Measurements from ENCODE around the gene LTBP1. TPM values are rescaled to one million over a fixed set of nuclear protein-coding genes. Genes with fewer than 3 reads are reported as not detected.

LTBP1 gene
- total RNA-seq, 1 donor from 2014 or later: 246 TPM

DNA sequence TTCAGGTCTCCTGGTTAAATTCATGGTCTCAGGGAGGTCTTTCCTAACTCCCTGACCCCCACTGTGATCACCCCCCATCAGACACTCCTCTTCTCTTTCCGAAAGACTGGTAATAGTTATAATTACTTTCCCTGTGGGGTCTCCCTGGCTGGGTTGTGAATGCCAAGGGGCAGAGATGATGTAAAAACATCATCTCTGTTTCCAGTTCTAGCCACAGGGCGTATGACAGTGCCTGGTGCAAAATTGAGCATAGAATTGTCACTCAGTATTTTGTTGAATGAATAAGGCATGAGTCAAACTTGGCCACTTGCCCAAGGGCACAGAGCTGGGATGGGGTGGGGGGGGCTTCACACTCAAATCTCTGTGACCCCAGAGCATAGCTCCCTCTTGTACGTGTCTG, 65.2 kb downstream of the LTBP1 start:
- DNase-seq (ENCODE audit: low spot score): no peak

DNA sequence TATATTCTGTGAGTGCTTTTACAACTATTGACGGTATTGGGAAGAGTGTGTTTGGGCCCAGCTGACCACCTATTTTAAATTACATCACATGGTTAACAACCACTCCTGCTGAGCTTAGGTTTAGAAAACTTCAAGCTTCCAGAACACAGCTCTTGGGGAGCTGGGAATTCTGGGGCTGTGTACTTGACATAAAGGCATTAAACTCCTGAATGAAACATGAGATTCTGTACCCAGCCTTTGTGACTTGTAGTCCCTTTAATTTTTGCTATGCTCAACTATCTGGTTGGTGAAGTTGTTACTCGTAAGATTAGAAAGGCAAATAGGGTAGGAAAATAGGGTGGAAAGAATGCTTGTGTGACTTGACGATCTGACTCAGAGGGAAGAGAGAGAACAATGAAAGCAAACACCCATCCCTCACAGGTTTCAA, 66.9 kb downstream of the LTBP1 start:
- no peak for DNase-seq (ENCODE audit: low spot score)

DNA sequence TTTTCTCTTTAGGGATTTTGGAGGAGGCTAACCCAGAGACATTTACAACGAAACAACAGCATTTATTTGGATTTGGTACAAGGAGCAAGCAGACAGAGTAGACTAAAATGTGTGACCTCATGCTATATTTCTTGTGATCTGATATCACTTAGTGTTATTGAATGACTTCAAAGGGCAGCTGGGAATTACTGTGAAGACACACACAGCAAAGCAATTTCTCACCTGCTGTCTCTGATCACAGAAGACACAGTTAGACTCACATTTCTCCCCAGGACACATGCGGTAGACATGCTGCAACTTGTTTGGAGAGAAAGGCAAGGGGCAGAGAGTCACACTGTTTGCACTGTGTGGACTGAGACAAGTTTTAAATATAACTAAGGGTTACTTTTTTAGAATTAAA, 67.5 kb downstream of the LTBP1 start:
- peak; percentile 47 for DNase-seq (ENCODE audit: low spot score)

DNA sequence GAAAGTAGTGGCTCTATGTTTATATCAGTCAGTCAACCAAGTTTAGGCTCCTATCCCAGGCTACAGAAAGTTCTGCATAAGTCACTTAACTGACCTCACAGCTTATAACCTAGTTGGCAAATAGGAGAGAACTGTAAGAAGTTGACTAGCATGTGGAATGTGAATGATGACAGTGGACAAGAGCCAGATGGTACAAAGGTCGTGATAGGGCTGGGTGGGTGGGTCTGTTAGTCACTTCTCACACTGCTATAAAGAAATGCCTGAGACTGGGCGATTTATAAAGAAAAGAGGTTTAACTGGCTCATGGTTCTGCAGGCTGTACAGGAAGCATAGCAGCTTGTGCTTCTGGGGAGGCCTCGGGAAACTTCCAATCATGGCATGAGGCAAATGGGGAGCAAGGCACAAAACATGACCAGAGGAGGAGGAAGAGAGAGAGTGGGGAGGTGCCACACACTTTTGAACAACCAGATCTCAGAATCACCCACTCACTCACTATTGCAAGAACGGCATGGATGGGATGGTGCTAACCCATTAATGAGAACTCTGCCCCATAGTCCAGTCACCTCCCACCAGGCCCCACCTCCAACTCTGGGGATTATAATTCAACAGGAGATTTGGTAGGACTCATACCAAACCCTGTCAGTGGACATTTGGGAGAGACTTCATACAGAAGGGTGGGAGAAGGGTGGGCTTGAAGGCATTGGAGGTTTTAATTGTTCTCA, 68.8 kb downstream of the LTBP1 start:
- DNase-seq (ENCODE audit: low spot score): peak; percentile 45

DNA sequence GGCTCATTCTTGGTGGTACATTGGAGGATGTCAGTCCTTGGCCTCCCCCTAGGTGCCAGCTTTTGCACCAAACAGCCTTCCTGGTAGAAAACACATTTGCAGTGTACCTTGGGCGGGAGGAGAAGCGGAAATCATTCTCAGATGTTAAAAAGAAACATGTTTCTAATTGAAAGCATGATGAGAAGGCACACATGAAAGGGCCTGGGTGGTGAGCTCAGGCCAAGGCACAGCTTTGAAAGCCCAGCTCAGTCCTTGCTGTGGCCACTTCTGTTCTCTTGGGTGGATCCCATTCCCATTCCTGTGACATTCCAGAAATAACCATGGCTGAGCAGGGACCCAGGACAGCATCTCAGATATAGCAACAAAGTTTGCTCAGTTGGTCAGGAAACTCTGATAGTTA, 71.5 kb downstream of the LTBP1 start:
- DNase-seq (ENCODE audit: low spot score): no peak

DNA sequence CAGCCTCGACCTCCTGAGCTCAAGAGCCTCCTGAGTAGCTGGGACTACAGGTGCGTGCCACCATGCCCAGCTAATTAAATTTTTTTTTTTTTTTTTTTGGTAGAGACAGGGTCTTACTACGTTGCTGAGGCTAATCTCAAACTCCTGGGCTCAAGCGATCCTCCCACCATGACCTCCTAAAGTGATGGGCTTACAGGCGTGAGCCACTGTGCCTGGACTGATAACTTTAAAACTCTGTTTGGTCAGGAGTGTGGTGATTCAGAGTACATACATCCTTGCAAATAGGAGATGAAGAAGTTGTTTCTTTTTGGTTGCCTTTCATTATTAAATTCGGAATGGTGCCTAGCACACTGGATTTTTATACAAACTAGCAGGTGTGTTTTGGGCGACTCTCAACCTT, 73.0 kb downstream of the LTBP1 start:
- DNase-seq (ENCODE audit: low spot score): no peak

DNA sequence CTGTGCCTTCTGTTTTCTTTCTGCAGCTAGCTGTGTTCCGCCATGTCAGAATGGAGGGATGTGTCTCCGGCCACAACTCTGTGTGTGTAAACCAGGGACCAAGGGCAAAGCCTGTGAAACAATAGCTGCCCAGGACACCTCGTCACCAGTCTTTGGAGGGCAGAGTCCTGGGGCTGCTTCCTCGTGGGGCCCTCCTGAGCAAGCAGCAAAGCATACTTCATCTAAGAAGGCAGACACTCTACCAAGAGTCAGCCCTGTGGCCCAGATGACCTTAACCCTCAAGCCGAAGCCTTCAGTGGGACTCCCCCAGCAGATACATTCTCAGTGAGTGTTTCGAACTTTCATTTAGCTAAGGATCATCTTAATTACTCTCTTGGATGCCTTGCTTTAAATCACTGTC, 74.1 kb downstream of the LTBP1 start:
- no peak for DNase-seq (ENCODE audit: low spot score)

DNA sequence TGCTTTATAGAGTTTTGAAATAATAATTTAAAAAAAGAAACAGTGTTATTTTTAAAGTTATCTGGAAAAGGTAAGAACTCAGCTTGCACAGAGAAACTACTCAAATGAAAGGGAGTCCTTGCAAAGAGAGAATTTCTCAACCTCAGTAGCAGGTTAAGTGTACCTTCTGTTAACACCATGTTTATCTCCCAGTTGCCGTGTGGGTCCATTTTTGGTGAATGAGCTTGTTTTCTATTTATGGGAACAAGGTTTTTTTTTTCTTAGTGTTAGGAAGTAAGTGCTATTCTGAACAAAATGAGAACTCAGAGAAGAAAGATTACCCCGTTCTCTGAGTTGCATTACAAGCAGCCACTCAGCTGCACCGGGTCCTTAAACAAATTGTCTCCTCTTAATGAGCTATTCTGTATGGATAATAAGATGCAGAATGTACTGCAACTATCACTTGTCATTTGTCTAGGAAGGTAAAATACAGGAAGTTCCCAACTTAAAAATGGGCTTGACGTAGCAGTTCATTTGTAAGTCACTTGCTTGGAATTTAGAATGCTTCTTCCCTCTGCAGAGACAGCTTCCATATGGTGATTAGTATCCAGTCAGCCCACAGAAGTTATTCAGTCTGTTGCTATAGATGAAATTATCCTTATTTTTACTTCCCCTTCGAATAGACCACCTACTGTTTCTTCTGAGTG, 74.9 kb downstream of the LTBP1 start:
- DNase-seq (ENCODE audit: low spot score): peak; percentile 66

DNA sequence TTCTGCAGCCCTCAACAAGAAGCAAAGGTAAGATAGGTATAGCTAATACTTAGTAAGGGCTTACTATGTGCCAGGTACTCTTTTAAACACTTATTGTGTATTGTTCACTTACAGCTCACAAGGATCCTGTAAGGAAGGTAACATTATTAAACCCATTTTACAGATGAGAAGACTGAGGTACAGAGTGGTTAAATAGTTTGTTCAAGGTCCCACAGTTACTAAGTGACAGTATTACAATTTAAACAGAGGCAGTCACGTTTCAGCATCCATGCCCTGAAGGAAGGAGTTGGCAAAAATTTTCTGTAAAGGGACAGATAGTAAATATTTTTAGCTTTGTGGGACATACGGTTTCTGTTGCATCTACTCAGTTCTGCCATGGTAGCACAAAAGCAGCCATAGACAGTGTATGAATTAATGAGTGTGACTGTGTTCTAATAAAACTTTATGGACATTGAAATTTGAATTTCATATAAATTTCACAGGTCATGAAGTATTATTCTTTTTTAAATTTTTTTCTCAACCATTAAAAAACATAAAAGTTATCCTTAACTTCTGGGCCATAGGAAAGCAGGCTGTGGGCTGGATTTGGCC, 75.7 kb downstream of the LTBP1 start:
- no peak for DNase-seq (ENCODE audit: low spot score)

DNA sequence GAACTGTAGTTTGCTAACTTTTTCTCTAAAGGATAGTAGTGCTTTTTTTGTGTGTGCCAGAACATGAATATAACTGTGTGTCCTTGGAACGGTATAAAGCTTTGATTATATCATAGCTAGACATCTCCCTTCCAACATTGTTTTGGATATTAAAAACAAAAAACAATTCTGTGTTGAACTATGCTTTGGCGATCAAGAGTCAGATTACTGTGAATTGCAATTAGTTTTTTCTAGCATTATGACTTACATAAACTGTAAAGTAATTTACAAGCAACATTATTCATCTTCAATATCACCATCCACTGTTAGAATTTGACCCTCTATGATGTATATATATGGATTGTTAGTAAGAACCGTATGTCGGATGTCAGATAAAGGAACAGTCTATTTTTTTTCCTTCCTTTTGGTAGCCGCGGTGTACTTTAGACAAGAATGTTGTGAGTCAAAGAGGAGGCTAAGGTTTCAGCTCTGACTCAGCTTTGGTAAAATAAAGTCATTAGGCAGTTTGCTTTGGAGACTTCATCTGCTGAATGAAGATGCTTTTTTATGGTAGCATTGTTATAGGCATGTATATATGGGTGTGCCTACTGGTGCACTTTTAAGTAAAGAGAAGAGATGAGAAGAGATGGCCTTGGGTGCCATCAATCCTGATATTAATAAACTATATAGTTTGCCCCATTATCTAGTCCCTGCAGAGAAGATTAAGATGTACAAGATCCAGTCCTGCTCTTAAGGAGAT, 76.4 kb downstream of the LTBP1 start:
- DNase-seq (ENCODE audit: low spot score): peak; percentile 72

DNA sequence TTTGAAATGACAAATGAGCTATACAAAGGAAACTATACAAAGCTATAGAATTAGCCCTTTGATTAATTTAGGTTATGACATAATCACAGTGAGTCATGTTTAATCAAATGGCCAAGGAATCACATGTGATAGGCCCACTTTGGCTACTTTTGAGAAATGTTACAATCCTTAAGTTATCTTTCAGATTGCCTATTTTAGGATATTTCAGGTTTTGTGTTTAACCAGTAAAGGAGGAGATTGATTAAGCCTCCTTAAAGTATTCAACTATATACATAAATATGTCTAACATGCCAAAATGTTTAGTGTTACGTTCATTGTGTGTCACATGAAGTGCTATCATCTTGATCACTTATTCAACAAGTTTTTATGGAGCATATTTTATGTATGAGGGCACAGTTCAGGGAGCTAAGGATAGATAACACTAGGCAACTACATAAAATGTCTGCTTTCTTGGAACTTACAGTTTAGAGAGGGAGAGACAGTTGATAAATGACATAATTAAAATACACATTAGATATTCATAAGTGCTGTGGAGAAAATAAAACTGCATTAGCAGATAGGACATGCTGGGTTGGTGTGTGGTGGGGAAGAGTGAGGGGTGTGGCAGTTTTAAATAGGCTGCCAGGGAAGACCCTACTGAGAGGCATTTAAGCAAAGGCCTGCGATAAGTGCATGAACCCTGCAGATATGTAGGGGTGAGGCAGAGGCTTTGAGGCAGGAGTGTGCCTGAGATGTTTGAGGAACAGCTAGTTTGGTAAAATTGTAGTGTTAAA, 77.2 kb downstream of the LTBP1 start:
- DNase-seq (ENCODE audit: low spot score): no peak

DNA sequence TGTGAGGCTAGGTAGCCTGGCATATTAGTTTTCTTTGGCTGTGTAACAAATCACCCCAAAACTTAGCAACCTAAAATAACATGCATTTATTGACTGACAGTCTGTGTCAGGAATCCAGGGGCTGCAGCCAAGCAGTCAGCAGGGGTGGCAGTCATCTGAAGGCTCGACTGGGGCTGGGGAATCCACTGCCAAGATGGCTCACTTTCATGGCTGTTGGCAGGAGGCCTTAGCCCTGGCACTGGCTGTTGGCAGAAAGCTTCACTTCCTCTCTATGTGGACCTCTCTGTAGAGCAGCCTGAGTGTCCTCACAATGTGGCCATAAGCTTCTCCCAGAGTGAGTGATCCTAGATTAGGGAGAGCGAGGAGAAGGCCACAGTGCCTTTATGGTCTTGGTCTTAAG, 78.0 kb downstream of the LTBP1 start:
- no peak for DNase-seq (ENCODE audit: low spot score)

DNA sequence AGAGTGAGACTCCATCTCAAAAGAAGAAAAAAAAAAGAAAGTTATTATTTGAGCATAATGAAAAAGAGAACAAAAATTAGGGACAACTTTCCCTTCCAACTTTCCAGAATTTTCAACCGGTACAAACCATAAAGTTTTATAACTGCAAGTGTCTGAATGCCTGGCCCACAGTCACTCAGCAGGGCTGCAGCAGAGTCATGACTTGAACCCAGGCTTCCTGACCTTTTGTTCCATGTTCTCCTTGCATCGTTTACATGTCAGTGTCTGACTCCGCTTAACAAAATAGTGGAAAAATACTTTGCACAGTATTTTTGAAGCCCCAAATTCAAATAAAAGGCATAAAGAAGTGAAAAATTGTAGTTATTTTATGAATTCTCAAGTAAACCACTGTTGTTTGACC, 82.7 kb downstream of the LTBP1 start:
- DNase-seq (ENCODE audit: low spot score): no peak

DNA sequence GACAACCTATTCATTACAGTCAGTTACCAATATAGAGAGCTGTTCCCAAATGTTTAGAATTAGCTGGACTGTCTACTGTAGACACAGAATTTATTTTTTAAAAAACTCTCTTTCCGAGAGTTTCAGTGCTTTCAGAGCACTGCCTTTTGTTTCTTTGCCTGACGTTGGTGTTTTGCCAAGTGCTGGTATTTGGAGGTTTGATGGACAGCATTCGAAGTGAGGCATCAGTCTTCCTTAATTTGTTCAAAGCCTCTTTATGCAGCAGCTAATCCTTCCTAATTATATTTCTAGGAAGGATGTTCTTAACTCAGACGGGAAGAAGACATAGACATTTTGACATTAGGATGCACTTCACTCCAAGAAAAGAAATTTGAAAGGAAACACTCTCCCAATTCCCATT, 83.2 kb downstream of the LTBP1 start:
- DNase-seq (ENCODE audit: low spot score): no peak

DNA sequence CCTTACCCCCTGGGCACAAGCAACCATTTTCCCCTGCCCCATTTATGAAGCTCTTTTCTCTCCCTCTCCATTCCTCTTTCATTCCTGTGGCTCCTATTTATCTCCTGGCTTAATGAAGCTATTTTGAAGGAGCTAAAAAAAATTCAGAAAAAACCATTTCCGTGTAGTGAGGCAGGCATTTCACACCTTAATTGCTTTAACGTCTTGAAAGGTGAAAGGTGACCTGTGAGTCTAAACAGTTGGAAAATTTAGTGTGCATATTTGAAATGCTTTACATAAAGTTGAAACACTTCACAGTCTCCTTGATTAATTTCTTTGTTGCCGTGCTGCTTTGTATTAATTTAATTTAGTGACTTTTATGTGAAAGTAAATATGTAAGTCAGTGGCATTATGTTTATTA, 83.6 kb downstream of the LTBP1 start:
- no peak for DNase-seq (ENCODE audit: low spot score)

DNA sequence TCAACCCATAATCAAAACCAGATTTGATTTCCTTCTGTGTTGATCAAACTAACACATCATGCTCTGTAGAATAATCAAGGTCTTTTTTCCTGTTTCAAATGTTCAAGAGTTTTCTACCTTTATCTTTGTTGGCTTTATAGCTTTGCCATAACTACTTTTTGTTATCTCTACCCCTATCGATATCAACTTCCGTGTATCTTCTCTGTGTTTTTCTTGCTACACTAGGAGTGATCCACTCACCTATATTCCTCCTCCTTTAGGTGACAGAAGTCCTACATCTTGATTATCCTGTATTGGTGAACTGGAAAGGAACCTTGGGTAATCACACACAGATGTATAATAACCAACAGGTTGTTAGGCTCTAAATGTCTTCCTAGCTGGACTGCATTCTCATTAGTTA, 85.5 kb downstream of the LTBP1 start:
- no peak for DNase-seq (ENCODE audit: low spot score)

DNA sequence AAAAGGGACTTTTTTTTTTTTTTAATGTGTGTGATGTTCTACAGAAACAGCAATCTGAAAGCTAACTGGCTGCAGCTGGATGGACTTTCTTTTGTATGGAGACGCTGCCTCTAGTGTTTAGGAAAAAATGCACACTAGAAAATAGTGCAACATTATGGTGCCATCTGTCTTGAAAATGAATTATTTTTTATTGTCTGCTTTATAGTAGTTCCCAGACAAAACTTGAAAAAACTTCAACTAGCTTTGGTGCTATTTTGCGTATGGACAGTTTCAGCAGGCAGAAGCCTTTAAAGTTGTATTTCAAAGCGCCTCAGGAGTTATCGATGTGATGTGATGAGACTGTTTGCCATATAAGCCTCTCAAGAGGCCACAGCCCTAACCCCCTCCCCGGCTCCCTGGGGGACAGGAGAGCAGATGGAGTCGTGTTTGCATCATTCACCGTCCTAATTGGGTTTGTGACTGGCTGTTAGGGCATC, 86.9 kb downstream of the LTBP1 start:
- peak; percentile 85 for DNase-seq (ENCODE audit: low spot score)

DNA sequence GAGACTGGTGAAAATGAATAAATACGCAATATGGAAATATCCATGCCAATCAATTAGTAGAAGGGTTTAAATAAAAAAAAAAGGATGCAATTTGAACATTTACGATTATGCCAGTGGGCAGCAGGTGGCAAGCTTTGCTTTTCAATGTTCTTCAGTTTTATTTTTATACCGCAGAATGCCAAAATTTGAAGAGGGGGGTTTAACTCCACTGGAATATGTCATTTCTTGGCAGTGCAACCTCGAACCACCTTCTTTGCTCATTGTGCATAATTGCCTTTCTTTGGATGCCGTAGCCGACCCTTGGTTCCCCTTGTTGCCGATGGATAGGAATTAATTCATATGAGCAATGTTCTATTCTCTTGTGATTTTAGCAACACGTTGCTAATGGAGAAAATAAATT, 88.0 kb downstream of the LTBP1 start:
- no peak for DNase-seq (ENCODE audit: low spot score)

DNA sequence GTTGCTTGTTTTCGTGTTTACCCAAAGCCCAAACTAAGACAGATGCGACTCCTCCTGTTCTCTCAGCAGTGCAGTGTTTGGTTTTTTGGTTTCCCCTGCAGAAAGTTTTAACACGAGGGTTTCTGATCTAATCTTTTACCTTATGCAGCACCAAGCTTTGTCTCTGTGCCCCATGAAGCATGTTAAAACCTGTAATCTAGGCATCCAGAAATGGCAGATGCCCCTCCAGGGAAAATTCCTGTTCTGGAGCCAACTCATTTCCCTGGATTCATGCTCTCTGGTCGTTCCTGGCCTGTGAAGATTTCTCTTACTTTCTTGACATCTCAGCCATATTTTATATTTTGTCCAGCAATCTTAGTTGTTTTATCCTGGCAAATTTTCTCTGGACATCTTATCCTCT, 91.5 kb downstream of the LTBP1 start:
- DNase-seq (ENCODE audit: low spot score): no peak

DNA sequence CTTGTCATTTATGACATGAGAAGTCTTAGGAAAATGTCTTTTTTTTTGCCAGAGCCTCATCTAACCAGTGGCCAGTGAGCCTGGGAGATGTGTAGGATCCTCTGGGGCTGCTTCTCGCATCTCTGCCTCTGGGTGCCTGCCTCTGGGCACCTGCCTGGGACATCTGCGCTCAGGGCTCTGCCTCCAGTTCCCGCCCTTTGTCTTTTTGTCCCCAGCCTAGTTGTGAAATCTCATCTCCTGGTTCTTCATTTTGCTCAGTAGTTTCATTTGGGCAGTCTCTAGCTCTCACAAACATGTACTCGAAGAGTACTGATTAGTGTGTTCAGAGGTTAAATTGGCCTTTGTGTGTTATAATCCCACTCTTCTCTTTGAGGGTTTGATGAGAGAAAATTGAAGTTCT, 92.0 kb downstream of the LTBP1 start:
- DNase-seq (ENCODE audit: low spot score): no peak

DNA sequence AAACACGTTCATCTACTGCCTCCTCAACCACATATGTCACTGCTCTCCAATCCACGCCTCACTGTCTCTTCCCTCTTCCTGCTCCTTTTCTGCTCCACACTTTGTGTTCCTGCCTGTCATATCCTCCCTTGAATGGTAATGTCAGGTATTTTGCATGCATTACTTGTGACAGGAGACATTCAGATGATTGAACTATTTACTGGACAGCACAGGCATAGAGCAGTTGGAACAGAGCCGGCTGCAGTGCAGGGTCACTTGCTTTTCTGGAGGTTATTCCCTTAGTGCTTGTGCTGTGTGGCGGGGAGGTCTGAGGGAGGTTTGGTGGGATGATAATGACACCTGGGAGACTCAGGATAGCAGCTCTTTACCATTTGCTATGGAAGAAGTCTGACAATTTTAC, 93.8 kb downstream of the LTBP1 start:
- no peak for DNase-seq (ENCODE audit: low spot score)

DNA sequence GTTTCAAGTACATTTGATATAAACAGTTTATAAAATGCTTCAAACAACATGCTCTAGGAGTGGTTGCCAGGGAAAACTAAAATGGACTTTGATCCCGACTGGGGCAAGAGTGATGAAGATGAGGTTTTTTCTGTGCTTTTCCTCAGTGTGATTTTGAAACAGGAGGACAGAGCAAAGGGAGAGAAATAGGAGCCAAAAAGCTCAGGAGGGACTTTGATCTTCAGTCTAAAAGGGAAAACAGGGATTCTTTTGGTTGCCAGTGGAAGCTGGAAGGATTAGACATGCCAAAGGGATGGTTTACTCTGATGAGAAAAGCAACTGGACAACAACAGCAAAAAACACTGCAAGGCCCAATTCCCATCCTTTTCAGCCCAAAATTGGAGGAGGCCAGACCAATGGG, 95.5 kb downstream of the LTBP1 start:
- DNase-seq (ENCODE audit: low spot score): no peak

All from umbilical cord (tissue), 2 donors.